GM12878 (cell line): ENCODE results near the gene SPDYE4. TPM values are rescaled to one million over a fixed set of nuclear protein-coding genes. Genes with fewer than 3 reads are reported as not detected.

ENCODE experiments used
- ATAC-seq: fragments of 200-7000 bp; cut with Tn5 transposase; 3 replicates; pipeline ENCODE4 v1.9.1; 2020; ENCODE audit warnings: mild to moderate bottlenecking, moderate library complexity
- BruUV-seq: library from RNA; stranded (reverse); fragments of 400-500 nt; replicated peaks from 2 replicates; lab custom pipeline; 2021; lab: Mats Ljungman, UMichigan
- CTCF ChIA-PET: fragments of 300-600 bp; sonication (Branson Sonifier 250); formaldehyde crosslinking; extraction: SDS; loops from one replicate; lab custom pipeline; 2021; ENCODE audit warnings: inconsistent platforms; lab: Yijun Ruan, JAX
- POLR2A ChIA-PET: fragments of 350-600 bp; formaldehyde crosslinking; extraction: SDS; loops from one replicate; lab custom pipeline; 2021; ENCODE audit warnings: inconsistent platforms; lab: Charles Lee
- RAD21 ChIA-PET: fragments of 300-600 bp; sonication (Branson Sonifier 250); formaldehyde crosslinking; loops from one replicate; lab custom pipeline; 2023; ENCODE audit warnings: antibody characterized with exemption; ENCODE audit not compliant: unreplicated experiment; lab: Charles Lee
- SMC1A ChIA-PET: fragments of 300-600 bp; sonication (Branson Sonifier 250); formaldehyde crosslinking; loops from one replicate; lab custom pipeline; 2023; ENCODE audit not compliant: unreplicated experiment, uncharacterized antibody; lab: Charles Lee
- DNase-seq: peaks from one replicate; pipeline ENCODE4 v3.0.0-alpha.2; 2011; ENCODE audit warnings: low read depth, low spot score
- FAIRE-seq: peaks from 3 replicates; lab custom pipeline; 2011; peaks lifted over from hg19 to GRCh38; lab: Jason Lieb, UNC
- H2AFZ ChIP-seq: 2 replicates; pipeline ENCODE4 v1.6.0; 2011; ENCODE audit warnings: low read depth, low read length, control low read depth; ENCODE audit not compliant: control insufficient read depth
- H3K27ac ChIP-seq: 2 replicates; pipeline ENCODE4 v1.5.1; 2011; ENCODE audit warnings: control low read depth; ENCODE audit not compliant: control insufficient read depth, insufficient read depth
- H3K27me3 ChIP-seq, 2 experiments: replicated peaks in 1 of 2; 2 replicates each; pipeline versions ENCODE4 v1.6.0 to v1.6.1; 2011; ENCODE audit warnings: low read length in 1 of 2; ENCODE audit not compliant: control insufficient read depth in 2 of 2, insufficient read depth in 2 of 2
- H3K36me3 ChIP-seq, 2 experiments: 2 replicates each; pipeline ENCODE4 v1.5.1; 2011; ENCODE audit warnings: low read length in 1 of 2; ENCODE audit not compliant: control insufficient read depth in 2 of 2, insufficient read depth in 2 of 2
- H3K4me1 ChIP-seq: 2 replicates; pipeline ENCODE4 v1.6.1; 2011; ENCODE audit warnings: mild to moderate bottlenecking, low read length, moderate library complexity, mixed read lengths; ENCODE audit not compliant: control insufficient read depth, insufficient read depth
- H3K4me2 ChIP-seq: 2 replicates; pipeline ENCODE4 v1.6.0; 2011; ENCODE audit warnings: control low read depth; ENCODE audit not compliant: control insufficient read depth, insufficient read depth
- H3K4me3 ChIP-seq: fragments of 200-600 bp; sonication (generic); 2 replicates; pipeline ENCODE4 v1.5.1; 2016
- H3K79me2 ChIP-seq: 2 replicates; pipeline ENCODE4 v1.6.0; 2011; ENCODE audit warnings: low read length; ENCODE audit not compliant: control insufficient read depth, insufficient read depth
- H3K9ac ChIP-seq: 2 replicates; pipeline ENCODE4 v1.8.0; 2011; ENCODE audit warnings: low read length, control low read depth, mixed read lengths; ENCODE audit not compliant: control insufficient read depth, insufficient read depth
- H3K9me3 ChIP-seq: replicated peaks from 3 replicates; pipeline ENCODE4 v1.5.1; 2011; ENCODE audit warnings: mild to moderate bottlenecking, low read length; ENCODE audit not compliant: control insufficient read depth, insufficient read depth
- H4K20me1 ChIP-seq: 2 replicates; pipeline ENCODE4 v1.6.0; 2011; ENCODE audit not compliant: control insufficient read depth, insufficient read depth
- ATF7 ChIP-seq: fragments of 450-650 bp; IDR thresholded peaks from 2 replicates; pipeline ENCODE4 v1.6.1; 2016; ENCODE audit warnings: low read depth, mild to moderate bottlenecking
- HCFC1 ChIP-seq: fragments of 150-350 bp; IDR thresholded peaks from 2 replicates; pipeline ENCODE4 v1.6.1; 2014; ENCODE audit warnings: low read length
- JUND ChIP-seq: IDR thresholded peaks from 2 replicates; pipeline ENCODE4 v1.6.1; 2012; ENCODE audit warnings: low read depth, mild to moderate bottlenecking, low read length, improper control_type of control experiment, moderate library complexity
- KDM1A ChIP-seq: fragments of 200-600 bp; sonication (generic); IDR thresholded peaks from 2 replicates; pipeline ENCODE4 v1.6.1; 2016; ENCODE audit warnings: borderline replicate concordance
- MEF2B ChIP-seq: fragments of 450-650 bp; IDR thresholded peaks from 2 replicates; pipeline ENCODE4 v1.6.1; 2018; ENCODE audit warnings: mild to moderate bottlenecking, moderate library complexity; ENCODE audit not compliant: partially characterized antibody, poor library complexity, severe bottlenecking
- MLLT1 ChIP-seq: fragments of 450-650 bp; IDR thresholded peaks from 2 replicates; pipeline ENCODE4 v1.6.1; 2016; ENCODE audit warnings: mild to moderate bottlenecking
- NBN ChIP-seq: fragments of 450-650 bp; IDR thresholded peaks from 2 replicates; pipeline ENCODE4 v1.6.1; 2016
- PML ChIP-seq: IDR thresholded peaks from 2 replicates; pipeline ENCODE4 v1.6.1; 2012; ENCODE audit warnings: low read length, inconsistent platforms
- RAD21 ChIP-seq: IDR thresholded peaks from 2 replicates; pipeline ENCODE4 v1.6.1; 2011; ENCODE audit warnings: mild to moderate bottlenecking, low read depth, low read length, moderate library complexity; ENCODE audit not compliant: insufficient read depth
- RBBP5 ChIP-seq: fragments of 200-600 bp; sonication (generic); conservative IDR thresholded peaks from 2 replicates; pipeline ENCODE4 v1.6.1; 2016
- RFX5 ChIP-seq: IDR thresholded peaks from 2 replicates; pipeline ENCODE4 v1.6.1; 2011; ENCODE audit warnings: low read depth, low read length, improper control_type of control experiment
- SMAD1 ChIP-seq: fragments of 450-650 bp; IDR thresholded peaks from 2 replicates; pipeline ENCODE4 v1.6.1; 2018; ENCODE audit warnings: mild to moderate bottlenecking, low read depth; ENCODE audit not compliant: partially characterized antibody
- SMAD5 ChIP-seq: IDR thresholded peaks from 2 replicates; pipeline ENCODE4 v1.6.1; 2016; ENCODE audit warnings: antibody characterized with exemption, low read depth
- SREBF1 ChIP-seq: IDR thresholded peaks from 2 replicates; pipeline ENCODE4 v1.6.1; 2012; ENCODE audit warnings: mild to moderate bottlenecking, low read length
- STAT3 ChIP-seq: IDR thresholded peaks from 2 replicates; pipeline ENCODE4 v1.6.1; 2011; ENCODE audit warnings: low read depth, low read length, improper control_type of control experiment
- SUPT20H ChIP-seq: IDR thresholded peaks from 2 replicates; pipeline ENCODE4 v1.6.1; 2011; ENCODE audit warnings: low read depth, mild to moderate bottlenecking, low read length, moderate library complexity, borderline replicate concordance; ENCODE audit not compliant: control insufficient read depth
- TCF12 ChIP-seq: IDR thresholded peaks from 2 replicates; pipeline ENCODE4 v1.6.1; 2011; ENCODE audit warnings: low read depth, mild to moderate bottlenecking, low read length
- TCF3 ChIP-seq: IDR thresholded peaks from 2 replicates; pipeline ENCODE4 v1.6.1; 2012; ENCODE audit warnings: low read depth, mild to moderate bottlenecking, low read length, borderline replicate concordance; ENCODE audit not compliant: insufficient read depth
- TCF7 ChIP-seq: IDR thresholded peaks from 2 replicates; pipeline ENCODE4 v1.6.1; 2014; ENCODE audit warnings: antibody characterized with exemption, borderline replicate concordance
- WGBS: methylation state at CpG from one replicate; pipeline ENCODE4 v1.1.6; 2016; ENCODE audit warnings: low lambda C conversion rate; ENCODE audit not compliant: insufficient replicate concordance, insufficient coverage; ENCODE audit errors: missing lambda C conversion rate; 5-methylcytosine and 5-hydroxymethylcytosine counted together
- in situ Hi-C: fragments of 300-500 bp; cut with MboI; formaldehyde crosslinking; loops from 9 replicates; pipeline ENCODE4 v1.14.3; 2018; ENCODE audit warnings: mixed read lengths
- intact Hi-C: fragments of 100-400 bp; cut with micrococcal nuclease; formaldehyde crosslinking; loops from one replicate; pipeline ENCODE4 v1.14.2; 2022; ENCODE audit not compliant: unreplicated experiment
- polyA plus RNA-seq, 11 experiments: library from polyadenylated mRNA; depleted of rRNA in 4 of 11; unstranded in 6 of 11; stranded (reverse) in 5 of 11; fragments of >200 nt; fragmentation: Nextera tagmentation in 4 of 11; fragmentation: Illumina TruSeq in 1 of 11; extraction: Ambion mirVana in 4 of 11; extraction: Trizol in 1 of 11; gene quantifications; 1 replicate in 1 of 11; 2 replicates in 10 of 11; pipeline versions ENCODE4 v1.2.1 to v1.2.3, GENCODE V29; 2011 to 2016; ENCODE audit warnings: inconsistent platforms in 2 of 11, missing spikeins in 2 of 11, low read depth in 1 of 11
- total RNA-seq, 4 experiments: library from RNA; depleted of rRNA in 3 of 4; stranded (reverse); fragments of >200 nt in 3 of 4; fragmentation: Illumina TruSeq in 1 of 4; extraction: Trizol in 1 of 4; gene quantifications; 2 replicates each; pipeline versions ENCODE4 v1.2.1 to v1.2.3, GENCODE V29; 2013 to 2021
- TF ChIP-seq, protein P1 (sequence below): IDR thresholded peaks from 2 replicates; pipeline ENCODE4 v1.6.1; 2011; ENCODE audit warnings: borderline replicate concordance, low read depth, mild to moderate bottlenecking, moderate library complexity, mixed read lengths, low read length; ENCODE audit not compliant: insufficient read depth; ENCODE audit errors: extremely low read length

Gene SPDYE4
- total and polyA plus RNA-seq, 10 of the 15 experiments (the other 5 are each of a cell fraction or from before 2014, with no cell fraction given) = 0.07 to 0.18 TPM; not detected in 8

DNA sequence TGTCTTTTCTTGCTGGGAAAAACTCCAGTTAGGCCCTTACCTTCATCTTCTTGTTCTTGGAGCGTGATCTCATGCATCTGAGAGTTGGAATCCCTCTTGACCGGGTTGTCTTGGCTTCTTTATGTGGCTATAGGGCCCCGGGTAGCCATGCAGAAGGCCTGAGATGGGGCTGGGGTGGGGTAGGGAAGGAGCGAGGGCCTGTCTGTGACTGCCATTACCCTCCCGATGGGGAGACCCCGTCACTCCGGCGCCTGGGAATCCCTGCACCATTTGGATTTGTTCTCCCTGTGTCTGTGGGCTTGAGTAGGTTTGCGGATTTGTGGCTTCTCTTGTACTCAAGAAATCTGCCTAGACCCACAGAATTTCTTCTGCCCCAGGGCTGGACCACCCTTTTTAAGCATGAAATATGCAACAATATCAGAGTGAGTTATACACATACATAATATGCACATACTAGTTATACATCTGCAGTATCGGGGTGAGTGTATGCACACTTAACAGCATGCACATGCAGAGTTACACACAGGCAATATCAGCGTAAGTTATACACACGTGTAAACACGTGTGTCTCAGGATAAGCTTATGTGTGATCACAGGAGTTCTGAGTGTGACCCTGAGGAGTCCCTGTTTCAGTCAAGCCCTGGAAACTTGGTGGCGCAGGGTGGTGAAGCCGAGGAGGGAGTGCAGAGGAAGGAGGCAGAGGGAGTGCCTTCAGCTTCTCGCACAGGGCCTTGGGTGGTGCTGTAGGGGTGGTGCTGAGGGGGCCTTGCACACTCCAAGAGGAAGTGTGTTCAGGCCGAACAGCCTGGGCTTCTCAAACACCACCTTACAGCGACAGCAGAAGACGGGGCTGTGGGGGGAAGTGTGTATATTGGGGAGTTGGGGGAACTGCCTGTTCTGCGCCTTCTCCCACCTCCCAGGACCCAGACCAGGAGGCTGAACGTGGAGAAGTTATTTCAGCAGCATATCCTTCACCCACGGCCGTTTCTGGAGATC lies 32.2 kb downstream of the SPDYE4 start (continued):
- no peak for TF ChIP-seq HCFC1
- TF ChIP-seq JUND = no peak
- no peak for TF ChIP-seq RAD21
- TF ChIP-seq SUPT20H = no peak
- TF ChIP-seq, protein P1, sequence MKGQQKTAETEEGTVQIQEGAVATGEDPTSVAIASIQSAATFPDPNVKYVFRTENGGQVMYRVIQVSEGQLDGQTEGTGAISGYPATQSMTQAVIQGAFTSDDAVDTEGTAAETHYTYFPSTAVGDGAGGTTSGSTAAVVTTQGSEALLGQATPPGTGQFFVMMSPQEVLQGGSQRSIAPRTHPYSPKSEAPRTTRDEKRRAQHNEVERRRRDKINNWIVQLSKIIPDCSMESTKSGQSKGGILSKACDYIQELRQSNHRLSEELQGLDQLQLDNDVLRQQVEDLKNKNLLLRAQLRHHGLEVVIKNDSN = no peak

- no peak overlapping the region for H3K4me2 ChIP-seq
- in situ Hi-C loops (no loop called here), intact Hi-C loops (no loop called here)
- H3K36me3 ChIP-seq = no peaks in the 10 kb centered on the region
- H3K9me3 ChIP-seq = no peaks in the 10 kb centered on the region
- ChIA-PET CTCF (interaction anchor here (1.2 kb wide), 1 partner anchor 61 kb away, joined by 4 read pairs; no protein-coding TSS in a partner anchor), SMC1A (no interaction called here), RAD21 (interaction anchor here (1.5 kb wide), 1 partner anchor 314 kb away, joined by 4 read pairs; no protein-coding TSS in a partner anchor), POLR2A (no interaction called here)
- peaks cover 0 to 4% of the 10 kb centered on the region in 2 experiments; a peak in 3 of 4 replicates for H3K27me3 ChIP-seq
- no peak overlapping the region for H3K27ac ChIP-seq
- no peaks in the 10 kb centered on the region for H3K4me1 ChIP-seq
- H3K79me2 ChIP-seq = no peaks in the 10 kb centered on the region
- DNase-seq = no peak
- H4K20me1 ChIP-seq = no peaks in the 10 kb centered on the region
- H3K4me3 ChIP-seq = no peak overlapping the region
- no peak overlapping the region for H2AFZ ChIP-seq
- TF ChIP-seq MLLT1 = no peak
- TF ChIP-seq TCF3 = no peak
- no peak for TF ChIP-seq TCF12
- no peak for TF ChIP-seq SMAD1
- TF ChIP-seq RBBP5 = no peak
- no peak for TF ChIP-seq ATF7
- TF ChIP-seq HCFC1 = no peak
- TF ChIP-seq KDM1A = no peak
- no peak for TF ChIP-seq RFX5
- TF ChIP-seq NBN = no peak
- no peak for TF ChIP-seq TCF7
- TF ChIP-seq PML = no peak
- no peak for TF ChIP-seq SMAD5
- no peak for TF ChIP-seq MEF2B
- no peak for TF ChIP-seq SREBF1
- TF ChIP-seq STAT3 = no peak
- 55% methylated on average over 7 of the region's 7 CpGs for WGBS
- BruUV-seq = no TSS peak
- FAIRE-seq = no peak
- H3K9ac ChIP-seq = no peak overlapping the region
- no peak for ATAC-seq
Observed at GRCh38 chr17:8724451-8724850, 33.9 kb downstream of the SPDYE4 start.
